HEK293T (cell line): ENCODE data around the gene ZNF683.
A peak's percentile ranks its signal among the peaks of the same experiment; 100 is the strongest.
"Not testable (repeated sequence)": the region's sequence is repeated elsewhere in the genome, so short reads cannot be mapped to it uniquely, and the experiment has no call there.

Source experiments
- CTCF ChIA-PET: fragments of 350-600 bp; formaldehyde crosslinking; extraction: SDS; loops from one replicate; lab custom pipeline; 2021; ENCODE audit warnings: antibody characterized with exemption, inconsistent platforms; lab: Yijun Ruan, JAX
- POLR2A ChIA-PET: fragments of 350-600 bp; formaldehyde crosslinking; extraction: SDS; loops from one replicate; lab custom pipeline; 2020; ENCODE audit warnings: antibody characterized with exemption, inconsistent platforms; lab: Yijun Ruan, JAX
- DNase-seq: peaks from one replicate; pipeline ENCODE4 v3.0.0; 2012; ENCODE audit warnings: mixed read lengths; ENCODE audit errors: extremely low spot score
- ARNT ChIP-seq: fragments of 450-650 bp; IDR thresholded peaks from 2 replicates; pipeline ENCODE4 v1.6.1; 2017; ENCODE audit warnings: mild to moderate bottlenecking
- BHLHE40 ChIP-seq: fragments of 450-650 bp; IDR thresholded peaks from 2 replicates; pipeline ENCODE4 v1.6.1; 2016; ENCODE audit warnings: mild to moderate bottlenecking, moderate library complexity, borderline replicate concordance
- CTBP1 ChIP-seq: fragments of 450-650 bp; IDR thresholded peaks from 2 replicates; pipeline ENCODE4 v1.6.1; 2016; ENCODE audit warnings: borderline replicate concordance
- ELF4 ChIP-seq: fragments of 450-650 bp; IDR thresholded peaks from 2 replicates; pipeline ENCODE4 v1.6.1; 2017; ENCODE audit warnings: antibody characterized with exemption
- FOXA1 ChIP-seq: fragments of 450-650 bp; IDR thresholded peaks from 2 replicates; pipeline ENCODE4 v1.6.1; 2016; ENCODE audit warnings: mild to moderate bottlenecking
- FOXK2 ChIP-seq: fragments of 450-650 bp; IDR thresholded peaks from 2 replicates; pipeline ENCODE4 v1.6.1; 2016; ENCODE audit warnings: mild to moderate bottlenecking
- FOXM1 ChIP-seq: fragments of 450-650 bp; IDR thresholded peaks from 2 replicates; pipeline ENCODE4 v1.6.1; 2017; ENCODE audit warnings: mild to moderate bottlenecking, borderline replicate concordance
- HDGF ChIP-seq: fragments of 450-650 bp; IDR thresholded peaks from 2 replicates; pipeline ENCODE4 v1.6.1; 2017; ENCODE audit warnings: antibody characterized with exemption, borderline replicate concordance
- L3MBTL2 ChIP-seq: fragments of 450-650 bp; conservative IDR thresholded peaks from 2 replicates; pipeline ENCODE4 v1.6.1; 2016; ENCODE audit warnings: mild to moderate bottlenecking
- LEF1 ChIP-seq: fragments of 450-650 bp; IDR thresholded peaks from 2 replicates; pipeline ENCODE4 v1.6.1; 2017; ENCODE audit warnings: mild to moderate bottlenecking, borderline replicate concordance
- NFRKB ChIP-seq: fragments of 450-650 bp; IDR thresholded peaks from 2 replicates; pipeline ENCODE4 v1.6.1; 2016; ENCODE audit warnings: mild to moderate bottlenecking, moderate library complexity
- PKNOX1 ChIP-seq: fragments of 450-650 bp; IDR thresholded peaks from 2 replicates; pipeline ENCODE4 v1.6.1; 2016
- SP1 ChIP-seq: fragments of 450-650 bp; IDR thresholded peaks from 2 replicates; pipeline ENCODE4 v1.6.1; 2017
- SUZ12 ChIP-seq: fragments of 450-650 bp; IDR thresholded peaks from 2 replicates; pipeline ENCODE4 v1.6.1; 2016; ENCODE audit warnings: mild to moderate bottlenecking
- TARDBP ChIP-seq: fragments of 450-650 bp; IDR thresholded peaks from 2 replicates; pipeline ENCODE4 v1.6.1; 2016
- ZNF384 ChIP-seq: fragments of 450-650 bp; IDR thresholded peaks from 2 replicates; pipeline ENCODE4 v1.6.1; 2016

The ZNF683 gene

GRCh38 chr1:26336477-26337205 is 35.9 kb downstream of the ZNF683 start:
- TF ChIP-seq PKNOX1 (no peak), L3MBTL2 (peak; percentile 93)
- POLR2A ChIA-PET: interaction anchor here (0.6 kb wide), 1 partner anchor 10 kb away, joined by 3 read pairs; no protein-coding TSS in a partner anchor
- DNase-seq: peak; percentile 89
- CTCF ChIA-PET: interaction anchor here (0.6 to 1.2 kb wide), 2 partner anchors 28 to 167 kb away, joined by 3 to 4 read pairs; partner anchors contain the start of gene ZNF593

GRCh38 chr1:26335774-26336476 is 36.6 kb downstream of the ZNF683 start:
- no peak for DNase-seq
- TF ChIP-seq NFRKB: no peak
- TF ChIP-seq FOXM1: no peak
- no peak for TF ChIP-seq CTBP1
- TF ChIP-seq SP1: no peak
- POLR2A ChIA-PET: no interaction called here
- CTCF ChIA-PET: interaction anchor here (0.6 to 1.2 kb wide), 2 partner anchors 28 to 166 kb away, joined by 3 to 4 read pairs; partner anchors contain the start of gene ZNF593

- DNase-seq, POLR2A ChIA-PET, CTCF ChIA-PET: not testable (repeated sequence)
These were observed 39.2 kb downstream of the ZNF683 start for GRCh38 chr1:26333312-26333711.

- DNase-seq: no peak
- ChIA-PET CTCF (interaction anchor here (1.0 to 1.4 kb wide), 2 partner anchors 33 to 46 kb away, joined by 3 to 7 read pairs; no protein-coding TSS in a partner anchor), POLR2A (no interaction called here)
- TF ChIP-seq CTBP1: no peak
- no peak for TF ChIP-seq SUZ12
- no peak for TF ChIP-seq BHLHE40
- no peak for TF ChIP-seq FOXM1
- TF ChIP-seq PKNOX1: no peak
- no peak for TF ChIP-seq ZNF384
- TF ChIP-seq TARDBP: no peak
- TF ChIP-seq FOXK2: no peak
- TF ChIP-seq HDGF: no peak
- TF ChIP-seq ARNT: no peak
- no peak for TF ChIP-seq NFRKB
- TF ChIP-seq ELF4: no peak
These were observed 42.3 kb downstream of the ZNF683 start for GRCh38 chr1:26330276-26330675.

- DNase-seq, POLR2A ChIA-PET: not testable (repeated sequence)
- CTCF ChIA-PET: interaction anchor here (1.0 to 1.4 kb wide), 3 partner anchors 34 to 95 kb away, joined by 3 to 7 read pairs (median 4); partner anchors contain the start of gene CEP85
These were observed 43.2 kb downstream of the ZNF683 start for GRCh38 chr1:26329380-26329779.

GRCh38 chr1:26328597-26328996 is 44.0 kb downstream of the ZNF683 start:
- TF ChIP-seq SP1: no peak
- TF ChIP-seq PKNOX1: no peak
- TF ChIP-seq ELF4: no peak
- TF ChIP-seq FOXA1: no peak
- TF ChIP-seq L3MBTL2: no peak
- no peak for TF ChIP-seq SUZ12
- TF ChIP-seq ZNF384: no peak
- no peak for TF ChIP-seq FOXM1
- TF ChIP-seq FOXK2: no peak
- no peak for TF ChIP-seq TARDBP
- no peak for DNase-seq
- POLR2A ChIA-PET: interaction anchor here (1.0 kb wide), 1 partner anchor 19 kb away, joined by 4 read pairs; no protein-coding TSS in a partner anchor
- CTCF ChIA-PET: interaction anchor here (0.7 to 1.9 kb wide), 4 partner anchors 11 to 95 kb away, joined by 3 to 5 read pairs (median 4); partner anchors contain the start of gene CEP85

GRCh38 chr1:26327956-26328362 is 44.6 kb downstream of the ZNF683 start:
- no peak for TF ChIP-seq CTBP1
- TF ChIP-seq ELF4: no peak
- TF ChIP-seq HDGF: no peak
- TF ChIP-seq LEF1: no peak
- TF ChIP-seq TARDBP: no peak
- TF ChIP-seq SUZ12: no peak
- TF ChIP-seq L3MBTL2: no peak
- TF ChIP-seq BHLHE40: no peak
- TF ChIP-seq SP1: no peak
- no peak for TF ChIP-seq FOXM1
- no peak for TF ChIP-seq FOXK2
- DNase-seq: no peak
- CTCF ChIA-PET: interaction anchor here (0.7 to 1.9 kb wide), 3 partner anchors 11 to 88 kb away, joined by 3 to 5 read pairs (median 4); no protein-coding TSS in a partner anchor
- POLR2A ChIA-PET: interaction anchor here (1.0 kb wide), 1 partner anchor 20 kb away, joined by 4 read pairs; no protein-coding TSS in a partner anchor
